ENCODE measurements around the gene SLC2A5.
"Not testable (repeated sequence)": the region's sequence is repeated elsewhere in the genome, so short reads cannot be mapped to it uniquely, and the experiment has no call there.

DNA sequence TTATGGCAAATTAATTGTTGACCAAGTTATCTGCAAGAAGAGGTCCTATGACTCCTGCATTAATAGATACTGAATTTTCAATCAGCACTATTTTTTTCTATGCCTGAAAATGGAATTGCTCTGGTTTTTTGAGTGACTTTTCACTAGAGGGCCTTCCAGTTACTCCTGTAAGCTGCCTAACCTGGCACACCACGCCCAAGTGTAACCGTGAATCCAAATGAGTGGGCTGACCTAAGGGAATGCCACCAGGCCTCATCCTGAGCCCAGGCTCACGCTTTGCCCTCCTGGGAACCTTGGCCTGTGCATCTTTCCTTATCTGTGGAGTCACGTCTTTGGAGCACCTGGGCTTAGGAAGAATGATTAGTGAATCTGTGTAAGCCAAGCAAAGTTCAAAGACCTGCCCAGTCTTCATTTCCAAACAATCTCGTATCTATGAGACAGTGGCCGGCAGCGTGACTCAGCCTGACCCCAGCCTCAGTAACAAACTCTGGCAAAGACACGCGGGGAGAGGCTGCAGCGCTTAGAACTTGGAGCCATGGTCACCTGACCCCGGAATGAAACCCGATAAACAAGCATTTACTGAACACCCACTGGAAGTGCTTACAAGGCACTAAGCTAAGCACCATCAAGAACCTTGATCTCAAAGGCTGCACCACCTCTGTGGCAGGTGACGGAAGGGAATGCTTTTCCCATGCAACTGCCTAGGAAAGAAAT is 75.3 kb downstream of the SLC2A5 start:
- not testable (repeated sequence) for TF ChIP-seq POLR2AphosphoS5, POLR2A, TAF1, SPI1, POU2F2 (IDR thresholded peaks at IDR 0.05; ENCODE audit: low read depth, low read length)
